Measurements from ENCODE around the gene SRP54. TPM values are rescaled to one million over a fixed set of nuclear protein-coding genes. Genes with fewer than 3 reads are reported as not detected.

The SRP54 gene
- total and polyA plus RNA-seq, 2 donors (not counting 1 experiment from before 2014, with no cell fraction given): 71.5 to 93.9 TPM

DNA sequence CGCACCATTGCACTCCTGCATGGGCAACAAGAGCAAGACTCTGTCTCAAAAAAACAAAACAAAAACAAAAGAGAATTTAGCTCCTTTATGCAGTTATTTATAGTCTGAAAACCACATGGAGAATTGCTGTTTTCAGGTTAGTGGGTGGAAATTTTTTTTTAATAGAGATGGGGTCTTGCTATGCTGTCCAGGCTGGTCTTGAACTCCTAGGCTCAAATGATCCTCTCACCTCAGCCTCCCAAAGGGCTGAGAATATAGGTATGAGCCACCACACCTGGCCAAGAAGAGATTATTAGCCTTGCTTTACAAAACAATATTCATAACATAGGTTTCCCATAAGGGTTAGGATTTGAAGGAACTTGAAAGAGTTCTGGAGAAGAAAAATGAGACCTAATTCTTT, 12.1 kb upstream of the SRP54 start:
- Histone ChIP-seq H3K27me3 (ENCODE audit: control insufficient read depth, insufficient read depth, low read length) (no peaks in the 10 kb centered on the region), H3K36me3 (ENCODE audit: control insufficient read depth, insufficient read depth, low read length) (no peaks in the 10 kb centered on the region), H3K9me3 (ENCODE audit: control insufficient read depth, insufficient read depth, low read depth, low read length) (no peaks in the 10 kb centered on the region), H3K4me2 (ENCODE audit: extremely low read depth, insufficient read depth, low read length) (no peak overlapping the region), H4K20me1 (ENCODE audit: control insufficient read depth, extremely low read depth, insufficient read depth, low read length) (no peaks in the 10 kb centered on the region), H2AFZ (ENCODE audit: low read length) (no peak overlapping the region), H3K4me1 (ENCODE audit: control insufficient read depth, extremely low read depth, insufficient read depth, low read length) (peaks cover 2% of the 10 kb centered on the region), H3K27ac (ENCODE audit: insufficient read depth, low read length) (no peak overlapping the region), H3K9ac (ENCODE audit: insufficient read depth, low read length) (no peak overlapping the region), H3K79me2 (ENCODE audit: control insufficient read depth, insufficient read depth, low read length) (peaks cover 3% of the 10 kb centered on the region), H3K4me3 (replicated peaks in 1 of 4; ENCODE audit: control extremely low read depth in 1 of 4, insufficient read depth in 1 of 4, low read depth in 3 of 4, low read length in 4 of 4) (no peak overlapping the region)
- DNase-seq (ENCODE audit: low read depth in 2 of 2): no peak
- TF ChIP-seq, protein P1, sequence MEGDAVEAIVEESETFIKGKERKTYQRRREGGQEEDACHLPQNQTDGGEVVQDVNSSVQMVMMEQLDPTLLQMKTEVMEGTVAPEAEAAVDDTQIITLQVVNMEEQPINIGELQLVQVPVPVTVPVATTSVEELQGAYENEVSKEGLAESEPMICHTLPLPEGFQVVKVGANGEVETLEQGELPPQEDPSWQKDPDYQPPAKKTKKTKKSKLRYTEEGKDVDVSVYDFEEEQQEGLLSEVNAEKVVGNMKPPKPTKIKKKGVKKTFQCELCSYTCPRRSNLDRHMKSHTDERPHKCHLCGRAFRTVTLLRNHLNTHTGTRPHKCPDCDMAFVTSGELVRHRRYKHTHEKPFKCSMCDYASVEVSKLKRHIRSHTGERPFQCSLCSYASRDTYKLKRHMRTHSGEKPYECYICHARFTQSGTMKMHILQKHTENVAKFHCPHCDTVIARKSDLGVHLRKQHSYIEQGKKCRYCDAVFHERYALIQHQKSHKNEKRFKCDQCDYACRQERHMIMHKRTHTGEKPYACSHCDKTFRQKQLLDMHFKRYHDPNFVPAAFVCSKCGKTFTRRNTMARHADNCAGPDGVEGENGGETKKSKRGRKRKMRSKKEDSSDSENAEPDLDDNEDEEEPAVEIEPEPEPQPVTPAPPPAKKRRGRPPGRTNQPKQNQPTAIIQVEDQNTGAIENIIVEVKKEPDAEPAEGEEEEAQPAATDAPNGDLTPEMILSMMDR (conservative IDR thresholded peaks at IDR 0.05 in 1 of 2, IDR thresholded peaks at IDR 0.05 in 1 of 2; ENCODE audit: low read depth in 1 of 2, low read length in 2 of 2): no peak
- TF ChIP-seq EZH2 (IDR thresholded peaks at IDR 0.05; ENCODE audit: low read length, missing control alignments): no peak

DNA sequence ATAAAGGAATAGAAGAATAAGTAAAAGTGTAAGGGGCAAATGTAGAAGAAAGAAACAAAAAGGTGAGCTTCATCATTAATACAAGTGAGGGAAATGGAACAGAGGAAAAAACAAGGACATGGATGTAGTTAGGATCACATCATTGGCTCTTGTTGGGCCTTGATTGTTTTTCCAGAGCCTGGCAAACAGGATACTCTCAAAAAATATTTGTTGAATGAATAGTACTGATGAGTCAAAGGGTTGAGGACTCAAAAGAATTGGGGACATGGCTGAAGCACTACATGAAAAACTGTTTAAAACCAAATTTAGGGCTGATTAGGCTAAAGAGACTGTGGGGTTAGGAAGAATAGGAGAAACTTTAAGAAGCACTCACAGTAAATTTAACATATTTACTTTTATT, 11.4 kb upstream of the SRP54 start:
- Histone ChIP-seq H3K9ac (ENCODE audit: insufficient read depth, low read length) (no peak overlapping the region), H3K9me3 (ENCODE audit: control insufficient read depth, insufficient read depth, low read depth, low read length) (no peaks in the 10 kb centered on the region), H3K79me2 (ENCODE audit: control insufficient read depth, insufficient read depth, low read length) (peaks cover 5% of the 10 kb centered on the region), H3K36me3 (ENCODE audit: control insufficient read depth, insufficient read depth, low read length) (no peaks in the 10 kb centered on the region), H3K4me3 (replicated peaks in 1 of 4; ENCODE audit: control extremely low read depth in 1 of 4, insufficient read depth in 1 of 4, low read depth in 3 of 4, low read length in 4 of 4) (no peak overlapping the region), H3K4me1 (ENCODE audit: control insufficient read depth, extremely low read depth, insufficient read depth, low read length) (peaks cover 2% of the 10 kb centered on the region), H3K27ac (ENCODE audit: insufficient read depth, low read length) (no peak overlapping the region), H3K27me3 (ENCODE audit: control insufficient read depth, insufficient read depth, low read length) (no peaks in the 10 kb centered on the region), H4K20me1 (ENCODE audit: control insufficient read depth, extremely low read depth, insufficient read depth, low read length) (no peaks in the 10 kb centered on the region), H2AFZ (ENCODE audit: low read length) (no peak overlapping the region), H3K4me2 (ENCODE audit: extremely low read depth, insufficient read depth, low read length) (no peak overlapping the region)
- peak in 1 of 2 donors; percentile 52 for DNase-seq (ENCODE audit: low read depth in 2 of 2)
- TF ChIP-seq EZH2 (IDR thresholded peaks at IDR 0.05; ENCODE audit: low read length, missing control alignments): no peak
- TF ChIP-seq, protein P1 (conservative IDR thresholded peaks at IDR 0.05 in 1 of 2, IDR thresholded peaks at IDR 0.05 in 1 of 2; ENCODE audit: low read depth in 1 of 2, low read length in 2 of 2): no peak

DNA sequence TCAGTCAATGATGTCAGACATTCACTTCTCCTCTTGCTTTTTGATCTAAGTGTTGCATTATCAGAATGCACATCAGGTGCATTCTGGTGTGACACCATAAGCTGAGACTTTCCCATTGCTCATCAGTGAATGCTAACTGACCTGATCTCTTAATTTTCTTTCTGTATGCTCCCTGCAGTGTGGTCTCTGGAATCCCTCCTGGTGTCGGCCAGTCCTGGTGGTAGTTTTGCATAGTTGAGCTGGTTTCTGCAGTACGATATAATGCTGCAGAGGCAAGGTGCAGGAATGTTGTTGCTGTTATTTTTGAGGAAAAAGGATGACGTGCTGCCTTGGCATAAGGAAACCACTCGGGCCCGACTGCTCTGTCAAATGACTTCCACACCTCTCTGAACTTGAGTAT, 11.0 kb upstream of the SRP54 start:
- no peak overlapping the region for H3K4me3 ChIP-seq (replicated peaks in 1 of 4; ENCODE audit: control extremely low read depth in 1 of 4, insufficient read depth in 1 of 4, low read depth in 3 of 4, low read length in 4 of 4)
- peaks cover 5% of the 10 kb centered on the region for H3K79me2 ChIP-seq (ENCODE audit: control insufficient read depth, insufficient read depth, low read length)
- no peaks in the 10 kb centered on the region for H3K36me3 ChIP-seq (ENCODE audit: control insufficient read depth, insufficient read depth, low read length)
- no peaks in the 10 kb centered on the region for H4K20me1 ChIP-seq (ENCODE audit: control insufficient read depth, extremely low read depth, insufficient read depth, low read length)
- H3K27ac ChIP-seq (ENCODE audit: insufficient read depth, low read length): no peak overlapping the region
- H2AFZ ChIP-seq (ENCODE audit: low read length): no peak overlapping the region
- no peak overlapping the region for H3K4me2 ChIP-seq (ENCODE audit: extremely low read depth, insufficient read depth, low read length)
- DNase-seq (ENCODE audit: low read depth in 2 of 2): peak in 1 of 2 donors; percentile 68
- no peaks in the 10 kb centered on the region for H3K27me3 ChIP-seq (ENCODE audit: control insufficient read depth, insufficient read depth, low read length)
- TF ChIP-seq, protein P1 (conservative IDR thresholded peaks at IDR 0.05 in 1 of 2, IDR thresholded peaks at IDR 0.05 in 1 of 2; ENCODE audit: low read depth in 1 of 2, low read length in 2 of 2): no peak
- TF ChIP-seq EZH2 (IDR thresholded peaks at IDR 0.05; ENCODE audit: low read length, missing control alignments): no peak
- H3K9me3 ChIP-seq (ENCODE audit: control insufficient read depth, insufficient read depth, low read depth, low read length): no peaks in the 10 kb centered on the region
- peaks cover 2% of the 10 kb centered on the region for H3K4me1 ChIP-seq (ENCODE audit: control insufficient read depth, extremely low read depth, insufficient read depth, low read length)
- H3K9ac ChIP-seq (ENCODE audit: insufficient read depth, low read length): no peak overlapping the region

Data from fibroblast of lung (primary cell).